Subcutaneous preadipocyte (primary cell): ENCODE results near the gene CAPRIN2. TPM values are rescaled to one million over a fixed set of nuclear protein-coding genes. Genes with fewer than 3 reads are reported as not detected.

Source experiments
- total RNA-seq: library from RNA; depleted of rRNA; stranded (reverse); fragments of >200 nt; gene quantifications from 2 replicates; pipeline ENCODE4 v1.2.3, GENCODE V29; 2012

The CAPRIN2 gene
- 19.8 and 38.3 TPM in 2 replicates for total RNA-seq

GRCh38 chr12:30754750-30755394, at the start of gene CAPRIN2:
CAPRIN2 (minus strand) TSS chr12:30754951; CDS start chr12:30753520, 1,431 bp downstream.

GRCh38 chr12:30695199-30696102, 59.3 kb downstream of the CAPRIN2 start, which contains the start of gene IPO8:
IPO8 (minus strand) TSS chr12:30695869; CDS start chr12:30695647, 222 bp downstream.

Other genes starting within 250 kb of the CAPRIN2 start
- gene IPO8, start 59.1 kb downstream of the CAPRIN2 start, total RNA-seq: 35.6 and 39.9 TPM in 2 replicates
- gene TSPAN11, start 171.8 kb upstream of the CAPRIN2 start, total RNA-seq: 0.20 and 0.73 TPM in 2 replicates